ENCODE results near the gene FOXC1.

FOXC1 gene

DNA sequence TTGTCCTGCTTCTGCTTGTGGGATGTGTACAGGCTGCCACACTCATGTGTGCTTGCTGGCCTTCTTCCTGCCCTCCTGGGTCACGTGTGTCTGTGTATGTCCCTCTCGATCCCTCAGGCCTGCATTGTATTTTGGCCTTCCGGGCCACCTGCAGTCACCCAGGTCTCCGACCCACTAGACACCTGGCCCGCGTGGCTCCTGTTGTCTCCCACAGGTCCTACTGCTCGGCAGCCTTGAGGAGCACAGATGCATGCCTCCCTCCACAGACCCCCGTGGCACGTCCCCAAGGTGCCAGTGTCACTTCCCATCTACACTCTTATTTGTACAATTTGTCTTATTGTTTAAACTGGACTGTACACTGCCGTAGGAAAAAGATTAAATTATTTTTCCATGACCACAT is 43.1 kb downstream of the FOXC1 start:
- H3K4me3 ChIP-seq (ENCODE audit: low read depth, low read length): no peak overlapping the region
- TF ChIP-seq, protein P1, sequence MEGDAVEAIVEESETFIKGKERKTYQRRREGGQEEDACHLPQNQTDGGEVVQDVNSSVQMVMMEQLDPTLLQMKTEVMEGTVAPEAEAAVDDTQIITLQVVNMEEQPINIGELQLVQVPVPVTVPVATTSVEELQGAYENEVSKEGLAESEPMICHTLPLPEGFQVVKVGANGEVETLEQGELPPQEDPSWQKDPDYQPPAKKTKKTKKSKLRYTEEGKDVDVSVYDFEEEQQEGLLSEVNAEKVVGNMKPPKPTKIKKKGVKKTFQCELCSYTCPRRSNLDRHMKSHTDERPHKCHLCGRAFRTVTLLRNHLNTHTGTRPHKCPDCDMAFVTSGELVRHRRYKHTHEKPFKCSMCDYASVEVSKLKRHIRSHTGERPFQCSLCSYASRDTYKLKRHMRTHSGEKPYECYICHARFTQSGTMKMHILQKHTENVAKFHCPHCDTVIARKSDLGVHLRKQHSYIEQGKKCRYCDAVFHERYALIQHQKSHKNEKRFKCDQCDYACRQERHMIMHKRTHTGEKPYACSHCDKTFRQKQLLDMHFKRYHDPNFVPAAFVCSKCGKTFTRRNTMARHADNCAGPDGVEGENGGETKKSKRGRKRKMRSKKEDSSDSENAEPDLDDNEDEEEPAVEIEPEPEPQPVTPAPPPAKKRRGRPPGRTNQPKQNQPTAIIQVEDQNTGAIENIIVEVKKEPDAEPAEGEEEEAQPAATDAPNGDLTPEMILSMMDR (IDR thresholded peaks at IDR 0.05; ENCODE audit: low read depth, low read length): no peak

DNA sequence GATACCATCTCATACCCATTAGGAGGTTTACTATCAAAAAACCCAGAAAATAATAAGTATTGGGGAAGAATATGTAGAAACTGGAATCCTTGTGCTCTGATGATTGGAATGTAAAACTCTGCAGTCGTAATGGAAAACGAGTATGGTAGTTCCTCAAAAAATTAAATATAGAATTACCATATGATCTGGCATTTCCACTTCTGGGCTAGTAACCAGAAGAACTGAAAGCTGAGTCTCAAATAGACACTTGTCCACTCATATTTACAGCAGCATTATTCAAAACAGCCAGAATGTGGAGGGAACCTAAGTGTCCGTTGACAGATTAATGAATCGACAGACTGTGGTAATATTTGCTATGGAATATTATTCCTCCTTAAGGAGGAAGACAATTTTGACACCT is 44.3 kb downstream of the FOXC1 start:
- no peak overlapping the region for H3K4me3 ChIP-seq (ENCODE audit: low read depth, low read length)
- TF ChIP-seq, protein P1 (IDR thresholded peaks at IDR 0.05; ENCODE audit: low read depth, low read length): no peak

DNA sequence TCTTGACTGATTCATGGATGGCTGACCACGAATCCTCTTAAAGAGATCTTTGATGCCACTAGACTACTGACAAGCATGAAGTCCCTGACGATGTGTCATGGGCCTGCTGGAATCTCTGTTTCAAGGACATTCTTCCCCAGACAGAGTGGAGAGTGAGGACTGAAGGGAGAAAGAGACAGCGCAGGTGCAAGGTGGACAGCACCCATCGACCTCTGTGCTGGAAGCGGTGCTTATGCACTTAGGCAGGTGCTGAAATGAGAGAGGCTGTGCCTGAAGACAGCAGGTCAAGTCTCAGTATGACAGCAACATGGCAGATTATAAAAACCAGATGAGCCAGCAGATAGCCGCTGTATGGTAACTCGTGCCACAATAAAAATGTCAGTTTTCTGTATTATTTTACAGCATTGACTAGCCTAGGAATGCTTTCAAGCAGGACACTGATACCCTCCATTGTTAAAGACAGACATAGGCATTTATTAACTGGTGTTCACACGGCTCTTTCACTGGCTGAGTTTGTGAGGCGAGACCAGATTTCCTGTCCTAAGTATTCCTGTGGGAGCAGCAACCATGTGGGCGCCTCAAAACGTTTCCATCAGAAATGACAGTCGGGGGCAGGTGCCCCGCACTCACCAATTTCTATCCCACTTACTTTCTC is 47.5 kb downstream of the FOXC1 start:
- TF ChIP-seq, protein P1 (IDR thresholded peaks at IDR 0.05; ENCODE audit: low read depth, low read length): no peak
- no peak overlapping the region for H3K4me3 ChIP-seq (ENCODE audit: low read depth, low read length)

DNA sequence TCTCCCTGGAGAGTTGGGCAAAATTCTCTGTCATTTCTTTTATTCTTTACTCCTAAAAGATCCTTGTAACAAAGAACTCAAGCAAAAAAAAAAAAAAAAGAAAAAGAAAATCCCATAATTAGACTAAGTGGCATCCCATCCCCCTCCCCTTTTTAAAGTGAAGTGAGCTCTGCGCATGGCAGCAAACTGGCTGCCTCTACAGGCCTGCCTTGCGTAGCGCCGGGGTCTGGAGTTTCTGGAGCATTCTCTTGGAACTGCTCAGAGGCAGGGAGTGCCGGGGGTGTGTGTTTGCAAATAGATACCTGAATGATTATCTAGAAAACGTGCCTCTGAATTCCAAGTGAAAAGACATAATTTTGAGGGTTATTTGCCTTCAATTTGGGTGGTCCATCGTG is 48.1 kb downstream of the FOXC1 start:
- H3K4me3 ChIP-seq (ENCODE audit: low read depth, low read length): no peak overlapping the region
- TF ChIP-seq, protein P1 (IDR thresholded peaks at IDR 0.05; ENCODE audit: low read depth, low read length): no peak

DNA sequence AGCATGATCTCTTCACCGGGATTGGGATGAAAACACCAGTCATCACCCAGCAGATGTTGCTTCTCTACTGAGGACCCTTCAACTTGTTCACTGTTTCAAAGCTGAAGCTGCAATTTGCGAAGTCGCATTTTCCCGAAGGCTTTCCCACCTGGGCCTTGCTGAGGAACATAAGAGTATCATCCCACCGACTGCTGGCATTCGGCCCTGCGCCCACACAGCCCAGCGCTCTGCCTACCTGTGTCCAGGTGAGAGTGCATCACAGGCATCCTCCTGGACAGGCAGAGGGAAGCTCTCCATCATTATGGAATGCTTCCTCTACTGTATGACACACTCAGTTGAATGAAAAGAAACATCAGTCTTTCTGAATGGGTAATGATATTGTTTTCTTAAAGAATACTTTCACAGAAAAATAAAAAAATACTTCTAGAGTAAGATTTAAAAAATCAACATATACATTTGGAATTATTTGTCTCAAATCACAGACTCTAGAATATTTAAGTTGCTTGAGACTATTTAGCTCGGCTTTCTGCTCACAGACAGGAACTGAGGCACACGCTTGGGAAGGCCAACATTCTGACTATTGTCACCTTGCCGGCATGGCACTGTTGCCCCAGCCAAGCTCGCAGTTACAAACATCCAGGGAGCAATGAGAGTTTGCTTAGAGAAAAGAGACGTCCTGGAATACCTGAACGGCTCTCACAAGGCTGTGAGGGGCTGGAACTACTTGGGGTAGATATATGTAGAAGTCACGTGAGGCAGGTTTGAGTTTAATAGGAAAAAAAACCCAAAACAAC is 48.7 kb downstream of the FOXC1 start:
- H3K4me3 ChIP-seq (ENCODE audit: low read depth, low read length): no peak overlapping the region
- TF ChIP-seq, protein P1 (IDR thresholded peaks at IDR 0.05; ENCODE audit: low read depth, low read length): no peak

DNA sequence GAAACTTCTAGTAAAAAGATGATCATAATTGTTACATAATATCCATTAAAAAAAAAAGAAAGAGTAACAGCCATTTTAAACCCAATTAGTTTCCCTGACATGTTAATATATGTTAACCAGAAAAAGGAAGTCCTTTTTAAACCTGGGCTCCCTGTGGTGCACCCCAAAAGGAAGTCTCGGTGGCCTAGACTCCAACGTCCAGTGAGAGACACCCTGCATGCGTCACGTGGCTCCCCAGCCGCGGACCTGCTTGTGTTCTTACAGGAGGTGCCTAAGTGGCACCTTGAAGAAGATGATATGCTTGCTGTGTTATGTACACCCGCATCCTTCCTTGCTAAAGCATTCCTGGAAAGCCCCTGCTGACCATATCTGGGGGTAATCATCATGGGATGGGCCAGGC is 50.1 kb downstream of the FOXC1 start:
- H3K4me3 ChIP-seq (ENCODE audit: low read depth, low read length): no peak overlapping the region
- TF ChIP-seq, protein P1 (IDR thresholded peaks at IDR 0.05; ENCODE audit: low read depth, low read length): no peak

DNA sequence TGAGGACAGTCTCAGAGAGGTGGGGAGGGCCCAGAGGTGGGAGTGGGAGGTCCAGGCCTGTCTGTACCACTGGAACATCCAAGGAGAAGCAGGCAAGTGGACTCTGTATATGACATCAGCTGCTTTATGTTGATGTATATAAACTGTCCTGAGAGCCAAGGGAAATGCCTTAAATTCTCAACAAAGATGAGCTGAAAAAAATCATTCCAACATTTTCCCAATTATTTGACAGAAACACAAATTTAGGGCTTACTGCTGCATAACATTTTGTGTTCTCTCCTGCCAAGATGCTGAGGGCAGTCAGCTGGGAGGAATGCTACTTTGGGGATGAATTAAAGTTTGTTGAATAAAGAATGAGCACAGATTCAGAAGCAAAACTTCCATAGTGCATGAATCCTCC is 52.8 kb downstream of the FOXC1 start:
- H3K4me3 ChIP-seq (ENCODE audit: low read depth, low read length): no peak overlapping the region
- TF ChIP-seq, protein P1 (IDR thresholded peaks at IDR 0.05; ENCODE audit: low read depth, low read length): no peak

Measured in WI38 (cell line).